Testis (tissue), 3 donors: ENCODE measurements around the gene FBP1. TPM values are rescaled to one million over a fixed set of nuclear protein-coding genes. Genes with fewer than 3 reads are reported as not detected.

Source experiments
- DNase-seq: peaks from one replicate; pipeline ENCODE4 v3.0.0-alpha.2; 2019
- H3K27ac ChIP-seq, 2 donors: fragments of 200-600 bp; sonication (generic); one replicate each; pipeline ENCODE4 v1.5.1; 2019
- H3K27me3 ChIP-seq: fragments of 200-600 bp; sonication (generic); one replicate; pipeline ENCODE4 v1.5.1; 2019
- H3K36me3 ChIP-seq: fragments of 200-600 bp; sonication (generic); one replicate; pipeline ENCODE4 v1.5.1; 2017; ENCODE audit warnings: low read depth; ENCODE audit errors: missing control alignments
- H3K4me1 ChIP-seq: fragments of 200-600 bp; sonication (generic); one replicate; pipeline ENCODE4 v1.5.1; 2019
- H3K4me3 ChIP-seq, 2 donors: fragments of 200-600 bp; sonication (generic); one replicate each; pipeline ENCODE4 v1.5.1; 2017 to 2019
- H3K9me3 ChIP-seq: fragments of 200-600 bp; sonication (generic); one replicate; pipeline ENCODE4 v1.5.1; 2017
- CTCF ChIP-seq, 3 experiments: fragments of 450-650 bp in 2 of 3; fragments of 200-600 bp in 1 of 3; sonication (generic) in 1 of 3; IDR thresholded peaks; one replicate each; pipeline ENCODE4 v1.5.1; 2016 to 2019; ENCODE audit warnings: antibody characterized with exemption in 3 of 3, mild to moderate bottlenecking in 2 of 3, moderate library complexity in 1 of 3
- POLR2A ChIP-seq: fragments of 450-650 bp; IDR thresholded peaks from one replicate; pipeline ENCODE4 v1.6.1; 2017; ENCODE audit warnings: antibody characterized with exemption, mild to moderate bottlenecking, moderate library complexity
- WGBS, 2 donors: methylation state at CpG; one replicate each; pipeline ENCODE4 v1.1.5; 2018; 5-methylcytosine and 5-hydroxymethylcytosine counted together
- intact Hi-C: fragments of 100-400 bp; cut with DNase I; formaldehyde crosslinking; loops from one replicate; pipeline ENCODE4 v1.15.1; 2023; ENCODE audit warnings: low total_unique reads
- polyA plus RNA-seq: library from polyadenylated mRNA; stranded (reverse); fragments of 350-450 nt; fragmentation: Illumina TruSeq; extraction: RNeasy Lipid Tissue Mini Kit (QIAGEN cat#74804); gene quantifications from one replicate; pipeline ENCODE4 v1.2.3, GENCODE V29; 2014; ENCODE audit warnings: low read depth, low replicate concordance; ENCODE audit not compliant: insufficient read depth
- total RNA-seq, 2 donors: library from RNA; depleted of rRNA; stranded (reverse); fragments of >200 nt; gene quantifications; one replicate each; pipeline ENCODE4 v1.2.3, GENCODE V29; 2016

The FBP1 gene
- total and polyA plus RNA-seq, 3 donors from 2014 or later, result 3.8 to 16.2 (median 4.1) TPM

- WGBS, 2 donors, result 0 to 38% methylated on average over 1 of the region's 1 CpG
- intact Hi-C loops, result no loop called here
- TF ChIP-seq POLR2A (no peak), CTCF (IDR thresholded peaks at IDR 0.05) (no peak)
- H3K27ac ChIP-seq, result no peak overlapping the region
- no peaks in the 10 kb centered on the region for H3K27me3 ChIP-seq
- H3K36me3 ChIP-seq, result no peaks in the 10 kb centered on the region
- H3K4me3 ChIP-seq, result no peak overlapping the region
- H3K9me3 ChIP-seq, result no peaks in the 10 kb centered on the region
- H3K4me1 ChIP-seq, result no peaks in the 10 kb centered on the region
- no peak for DNase-seq
Observed at GRCh38 chr9:94577036-94577435, 62.3 kb downstream of the FBP1 start.

GRCh38 chr9:94576131-94576530 lies 63.2 kb downstream of the FBP1 start:
- Histone ChIP-seq H3K36me3 (no peaks in the 10 kb centered on the region), H3K4me1 (no peaks in the 10 kb centered on the region), H3K27ac (no peak overlapping the region), H3K27me3 (no peaks in the 10 kb centered on the region), H3K9me3 (no peaks in the 10 kb centered on the region), H3K4me3 (no peak overlapping the region)
- WGBS, 2 donors, result 77 to 96% methylated on average over 2 of the region's 2 CpGs
- no peak for DNase-seq
- TF ChIP-seq POLR2A (no peak), CTCF (IDR thresholded peaks at IDR 0.05) (no peak)
- intact Hi-C loops, result no loop called here

DNA sequence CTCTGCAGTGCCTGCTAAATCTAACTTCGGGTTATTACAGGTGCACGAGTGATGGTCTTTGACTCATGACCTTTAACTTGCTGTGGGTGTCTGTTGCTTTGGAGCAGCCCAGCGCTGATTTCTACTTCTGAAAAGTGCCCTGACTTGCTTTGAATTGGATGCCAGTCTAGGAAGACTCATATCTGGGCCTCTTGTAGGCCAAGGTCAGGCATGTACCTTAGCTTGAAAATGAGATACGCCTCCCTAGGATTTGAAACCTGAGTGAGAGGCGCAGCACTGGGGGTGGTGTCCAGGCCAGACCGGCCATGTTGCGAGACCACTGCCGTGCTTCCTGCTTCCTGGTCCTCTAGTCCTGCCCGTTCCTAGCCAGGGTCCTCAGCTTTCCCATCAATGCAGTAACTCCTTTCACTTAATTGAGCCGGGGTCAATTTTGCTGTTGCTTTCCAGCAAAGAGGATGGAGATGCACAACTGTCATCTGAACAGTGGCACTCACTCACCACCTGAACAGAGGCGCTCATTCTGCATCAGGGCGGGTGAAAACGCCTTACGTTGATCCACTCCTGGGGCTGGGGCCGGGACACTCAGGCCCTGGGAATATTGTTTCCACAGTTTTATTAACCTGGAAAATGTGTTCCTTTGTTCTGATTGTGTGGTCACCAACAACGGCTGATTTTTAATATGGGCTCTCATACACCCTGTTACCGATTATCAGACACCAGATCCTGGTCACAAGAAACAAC lies 70.2 kb downstream of the FBP1 start:
- Histone ChIP-seq H3K4me3 (no peak overlapping the region), H3K9me3 (no peaks in the 10 kb centered on the region), H3K4me1 (no peaks in the 10 kb centered on the region), H3K27me3 (no peaks in the 10 kb centered on the region), H3K27ac (no peak overlapping the region), H3K36me3 (no peaks in the 10 kb centered on the region)
- TF ChIP-seq CTCF (IDR thresholded peaks at IDR 0.05) (no peak), POLR2A (no peak)
- intact Hi-C loops, result no loop called here
- no peak for DNase-seq
- 90 to 91% methylated on average over 17 of the region's 17 CpGs for WGBS, 2 donors

GRCh38 chr9:94568250-94568889 lies 70.9 kb downstream of the FBP1 start:
- no peak for DNase-seq
- no peak overlapping the region for H3K4me3 ChIP-seq
- no peak overlapping the region for H3K27ac ChIP-seq
- WGBS, 2 donors, result 89 to 91% methylated on average over 3 of the region's 3 CpGs
- intact Hi-C loops, result no loop called here
- no peaks in the 10 kb centered on the region for H3K36me3 ChIP-seq
- no peaks in the 10 kb centered on the region for H3K9me3 ChIP-seq
- no peaks in the 10 kb centered on the region for H3K27me3 ChIP-seq
- no peaks in the 10 kb centered on the region for H3K4me1 ChIP-seq
- TF ChIP-seq CTCF (IDR thresholded peaks at IDR 0.05) (no peak), POLR2A (no peak)
